ENCODE data around the gene SLC2A1. TPM values are rescaled to one million over a fixed set of nuclear protein-coding genes. Genes with fewer than 3 reads are reported as not detected.

The SLC2A1 gene
- total RNA-seq, 1 experiment from 2014 or later, result 422 TPM

DNA sequence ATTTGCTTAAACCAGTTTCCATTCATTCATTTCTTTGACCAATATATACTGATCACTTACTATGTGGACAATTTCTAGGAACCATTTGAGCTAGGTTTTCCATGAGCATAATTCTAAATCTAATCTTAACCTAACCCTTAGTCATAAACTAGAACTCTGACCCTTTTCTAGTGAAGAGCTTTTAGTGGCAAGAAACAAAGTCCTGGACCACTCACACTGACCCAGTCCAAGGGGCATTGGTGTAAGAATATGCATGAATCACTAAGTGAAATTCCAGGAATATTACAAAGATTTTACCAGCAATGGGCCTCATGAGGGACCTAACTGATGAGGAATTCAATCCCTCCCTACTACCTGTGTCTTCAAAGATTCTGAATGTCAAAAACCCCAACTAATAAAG is 40.6 kb upstream of the SLC2A1 start:
- Histone ChIP-seq H3K4me1 (peaks cover 35% of the 10 kb centered on the region), H3K9me3 (no peaks in the 10 kb centered on the region), H3K4me3 (ENCODE audit: low read depth, low read length) (no peak overlapping the region), H3K27me3 (replicated peaks; ENCODE audit: control insufficient read depth, insufficient read depth, low read length) (no peaks in the 10 kb centered on the region), H3K36me3 (ENCODE audit: control insufficient read depth, insufficient read depth, low read length) (no peaks in the 10 kb centered on the region)
- no peak overlapping the region for H3K27ac Mint-ChIP-seq (ENCODE audit: unreplicated experiment)
- no peaks in the 10 kb centered on the region for H3K36me3 Mint-ChIP-seq (ENCODE audit: insufficient read depth, unreplicated experiment)
- no peak overlapping the region for H3K4me3 Mint-ChIP-seq (ENCODE audit: unreplicated experiment)
- DNase-seq, result no peak
- H3K9me3 Mint-ChIP-seq (ENCODE audit: unreplicated experiment), result no peaks in the 10 kb centered on the region
- ChIA-PET CTCF (no interaction called here), POLR2A (interaction anchor here (0.6 to 1.5 kb wide), 2 partner anchors 9 to 1191 kb away, joined by 3 to 5 read pairs; no protein-coding TSS in a partner anchor)
- no TSS peak for BruUV-seq (replicated peaks)
- no peaks in the 10 kb centered on the region for H3K27me3 Mint-ChIP-seq (ENCODE audit: insufficient read depth, unreplicated experiment)
- intact Hi-C loops (cut with micrococcal nuclease; ENCODE audit: unreplicated experiment), result no loop called here
- peaks cover 21% of the 10 kb centered on the region for H3K4me1 Mint-ChIP-seq (ENCODE audit: low read depth, unreplicated experiment)
- TF ChIP-seq, protein P1, sequence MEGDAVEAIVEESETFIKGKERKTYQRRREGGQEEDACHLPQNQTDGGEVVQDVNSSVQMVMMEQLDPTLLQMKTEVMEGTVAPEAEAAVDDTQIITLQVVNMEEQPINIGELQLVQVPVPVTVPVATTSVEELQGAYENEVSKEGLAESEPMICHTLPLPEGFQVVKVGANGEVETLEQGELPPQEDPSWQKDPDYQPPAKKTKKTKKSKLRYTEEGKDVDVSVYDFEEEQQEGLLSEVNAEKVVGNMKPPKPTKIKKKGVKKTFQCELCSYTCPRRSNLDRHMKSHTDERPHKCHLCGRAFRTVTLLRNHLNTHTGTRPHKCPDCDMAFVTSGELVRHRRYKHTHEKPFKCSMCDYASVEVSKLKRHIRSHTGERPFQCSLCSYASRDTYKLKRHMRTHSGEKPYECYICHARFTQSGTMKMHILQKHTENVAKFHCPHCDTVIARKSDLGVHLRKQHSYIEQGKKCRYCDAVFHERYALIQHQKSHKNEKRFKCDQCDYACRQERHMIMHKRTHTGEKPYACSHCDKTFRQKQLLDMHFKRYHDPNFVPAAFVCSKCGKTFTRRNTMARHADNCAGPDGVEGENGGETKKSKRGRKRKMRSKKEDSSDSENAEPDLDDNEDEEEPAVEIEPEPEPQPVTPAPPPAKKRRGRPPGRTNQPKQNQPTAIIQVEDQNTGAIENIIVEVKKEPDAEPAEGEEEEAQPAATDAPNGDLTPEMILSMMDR (IDR thresholded peaks at IDR 0.05; ENCODE audit: insufficient read depth in 1 of 2, low read depth in 1 of 2, low read length in 1 of 2, severe bottlenecking in 1 of 2, unreplicated experiment in 1 of 2), result no peak

DNA sequence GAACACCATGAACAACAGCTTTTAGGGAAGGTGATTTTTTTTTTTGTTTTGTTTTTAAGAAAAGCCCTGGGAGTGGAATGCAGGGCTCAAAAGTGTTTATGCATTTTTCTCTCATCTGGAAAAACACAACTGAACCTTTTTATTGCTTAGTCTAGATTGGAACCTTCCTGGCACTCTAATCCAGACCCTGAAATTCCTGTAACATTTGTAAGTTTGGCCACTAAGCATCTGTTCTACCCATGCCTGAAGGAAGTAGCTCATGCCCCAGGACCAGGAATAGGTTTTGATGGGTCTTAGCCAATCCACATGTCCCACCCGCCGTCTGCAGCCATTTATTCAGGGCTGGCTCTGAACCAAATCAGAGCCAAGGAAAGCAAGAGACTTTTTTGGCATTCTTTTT is 39.7 kb upstream of the SLC2A1 start:
- no peak for DNase-seq
- Mint-ChIP-seq H3K4me1 (ENCODE audit: low read depth, unreplicated experiment) (peaks cover 30% of the 10 kb centered on the region), H3K27ac (ENCODE audit: unreplicated experiment) (peak overlapping the region; percentile 69), H3K4me3 (ENCODE audit: unreplicated experiment) (no peak overlapping the region), H3K9me3 (ENCODE audit: unreplicated experiment) (no peaks in the 10 kb centered on the region), H3K27me3 (ENCODE audit: insufficient read depth, unreplicated experiment) (no peaks in the 10 kb centered on the region), H3K36me3 (ENCODE audit: insufficient read depth, unreplicated experiment) (no peaks in the 10 kb centered on the region)
- TF ChIP-seq, protein P1 (IDR thresholded peaks at IDR 0.05; ENCODE audit: insufficient read depth in 1 of 2, low read depth in 1 of 2, low read length in 1 of 2, severe bottlenecking in 1 of 2, unreplicated experiment in 1 of 2), result no peak
- intact Hi-C loops (cut with micrococcal nuclease; ENCODE audit: unreplicated experiment), result no loop called here
- Histone ChIP-seq H3K36me3 (ENCODE audit: control insufficient read depth, insufficient read depth, low read length) (no peaks in the 10 kb centered on the region), H3K9me3 (no peaks in the 10 kb centered on the region), H3K4me3 (ENCODE audit: low read depth, low read length) (no peak overlapping the region), H3K4me1 (peaks cover 27% of the 10 kb centered on the region), H3K27me3 (replicated peaks; ENCODE audit: control insufficient read depth, insufficient read depth, low read length) (no peaks in the 10 kb centered on the region)
- CTCF ChIA-PET, result no interaction called here
- no TSS peak for BruUV-seq (replicated peaks)
- POLR2A ChIA-PET, result interaction anchor here (1.5 kb wide), 1 partner anchor 10 kb away, joined by 5 read pairs; no protein-coding TSS in a partner anchor

DNA sequence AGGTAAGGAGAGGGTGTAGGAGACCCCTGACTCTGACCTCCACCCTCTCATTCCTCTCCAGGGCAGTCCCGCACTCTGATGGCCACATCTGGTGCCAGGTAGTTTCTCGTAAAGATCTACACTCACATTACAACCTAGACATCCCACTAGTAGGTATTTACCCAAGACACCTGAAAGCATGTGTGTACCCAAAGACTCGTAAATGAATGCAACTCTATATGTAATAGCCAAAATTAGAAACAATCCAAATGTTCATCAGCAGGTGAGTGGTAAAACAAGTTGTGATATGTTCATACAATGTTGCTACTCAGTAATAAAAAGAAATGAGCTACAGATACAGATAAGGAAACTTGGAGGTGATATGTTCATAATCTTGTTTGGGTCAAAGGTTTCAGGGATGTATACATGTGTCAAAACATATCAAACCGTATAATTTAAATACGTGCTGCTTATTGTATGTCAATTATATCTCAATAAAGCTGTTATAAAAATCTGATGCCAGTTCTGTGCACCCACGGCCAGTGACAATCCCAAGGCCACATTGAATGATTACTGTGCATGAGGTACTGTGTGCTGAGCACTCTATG is 37.8 kb upstream of the SLC2A1 start:
- ChIA-PET POLR2A (no interaction called here), CTCF (no interaction called here)
- no peaks in the 10 kb centered on the region for H3K36me3 ChIP-seq (ENCODE audit: control insufficient read depth, insufficient read depth, low read length)
- Mint-ChIP-seq H3K36me3 (ENCODE audit: insufficient read depth, unreplicated experiment) (no peaks in the 10 kb centered on the region), H3K4me3 (ENCODE audit: unreplicated experiment) (no peak overlapping the region), H3K4me1 (ENCODE audit: low read depth, unreplicated experiment) (peaks cover 23% of the 10 kb centered on the region), H3K27ac (ENCODE audit: unreplicated experiment) (no peak overlapping the region), H3K27me3 (ENCODE audit: insufficient read depth, unreplicated experiment) (no peaks in the 10 kb centered on the region), H3K9me3 (ENCODE audit: unreplicated experiment) (no peaks in the 10 kb centered on the region)
- TF ChIP-seq, protein P1 (IDR thresholded peaks at IDR 0.05; ENCODE audit: insufficient read depth in 1 of 2, low read depth in 1 of 2, low read length in 1 of 2, severe bottlenecking in 1 of 2, unreplicated experiment in 1 of 2), result no peak
- intact Hi-C loops (cut with micrococcal nuclease; ENCODE audit: unreplicated experiment), result no loop called here
- peaks cover 25% of the 10 kb centered on the region for H3K4me1 ChIP-seq
- DNase-seq, result no peak
- H3K4me3 ChIP-seq (ENCODE audit: low read depth, low read length), result no peak overlapping the region
- H3K27me3 ChIP-seq (replicated peaks; ENCODE audit: control insufficient read depth, insufficient read depth, low read length), result no peaks in the 10 kb centered on the region
- H3K9me3 ChIP-seq, result no peaks in the 10 kb centered on the region
- no TSS peak for BruUV-seq (replicated peaks)

Data from Caco-2 (cell line).